ENCODE measurements around the gene MMD2. TPM values are rescaled to one million over a fixed set of nuclear protein-coding genes. Genes with fewer than 3 reads are reported as not detected.
A peak's percentile ranks its signal among the peaks of the same experiment; 100 is the strongest.

The MMD2 gene, protein sequence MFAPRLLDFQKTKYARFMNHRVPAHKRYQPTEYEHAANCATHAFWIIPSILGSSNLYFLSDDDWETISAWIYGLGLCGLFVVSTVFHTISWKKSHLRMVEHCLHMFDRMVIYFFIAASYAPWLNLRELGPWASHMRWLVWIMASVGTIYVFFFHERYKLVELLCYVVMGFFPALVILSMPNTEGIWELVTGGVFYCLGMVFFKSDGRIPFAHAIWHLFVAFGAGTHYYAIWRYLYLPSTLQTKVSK
- total RNA-seq (2022) (not detected in 2 replicates), Bru-seq, nascent RNA (percentile 1 among the genes with signal in this experiment), BruChase-seq, experiment 1, labeled RNA remaining after a 2-hour chase (percentile 2 among the genes with signal in this experiment), BruChase-seq, experiment 2, labeled RNA remaining after a 6-hour chase (percentile 5 among the genes with signal in this experiment)
- long read RNA-seq: 0 reads

DNA sequence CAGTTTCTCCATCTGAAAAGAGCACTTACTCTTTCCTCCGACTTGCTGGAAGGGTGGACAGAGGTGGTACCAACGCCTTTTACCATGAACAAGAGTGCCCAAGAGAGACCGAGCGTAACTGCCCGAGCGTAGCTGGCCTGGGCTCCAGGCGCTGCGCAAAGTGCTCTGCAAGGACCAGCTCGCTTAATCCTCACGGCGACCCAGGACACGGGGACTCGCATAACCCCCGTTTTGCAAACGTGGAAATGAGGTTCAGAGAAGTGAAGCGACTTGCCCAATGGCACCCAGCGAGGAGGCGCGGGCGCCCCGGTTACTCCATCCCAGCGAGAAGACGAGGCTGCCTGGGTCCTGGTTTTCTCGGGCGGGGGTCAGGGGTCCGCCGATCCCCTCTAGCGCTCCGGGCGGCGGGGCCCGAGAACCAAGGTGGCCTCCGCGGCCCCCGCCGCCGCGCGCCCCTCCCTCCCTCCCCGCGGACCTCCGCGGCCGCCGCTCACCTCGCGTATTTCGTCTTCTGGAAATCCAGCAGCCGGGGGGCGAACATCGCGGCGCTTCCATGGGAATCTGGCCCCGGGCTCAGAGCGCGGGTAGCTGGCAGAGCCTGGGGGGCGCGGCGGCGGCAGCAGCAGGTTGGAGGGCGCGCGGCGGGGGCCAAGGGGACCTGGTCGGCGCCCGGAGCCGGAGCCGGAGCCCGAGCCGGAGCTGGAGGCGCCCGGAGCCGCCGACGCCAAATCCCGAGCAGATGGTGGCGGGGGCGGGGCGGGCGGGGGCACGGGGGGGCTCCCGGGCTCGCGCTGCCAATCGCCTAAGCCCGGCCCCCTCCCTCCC is at the start of gene MMD2:
Gene MMD2, minus strand, starts transcription at position 711 of the 825 bp plus-strand sequence. Its CDS starts 170 bp downstream, at position 541.
- ChIA-PET POLR2A (no interaction called here), CTCF (no interaction called here)
- Histone ChIP-seq H3K27me3 (replicated peaks; ENCODE audit: control insufficient read depth, insufficient read depth, low read length) (no peaks in the 10 kb centered on the region), H3K9me3 (no peaks in the 10 kb centered on the region), H3K4me3 (ENCODE audit: low read depth, low read length) (no peak within 1 kb of the TSS), H3K36me3 (ENCODE audit: control insufficient read depth, insufficient read depth, low read length) (no peaks in the 10 kb centered on the region), H3K4me1 (no peaks in the 10 kb centered on the region)
- H3K4me1 Mint-ChIP-seq (ENCODE audit: low read depth, unreplicated experiment): no peaks in the 10 kb centered on the region
- intact Hi-C loops (cut with micrococcal nuclease; ENCODE audit: unreplicated experiment): no loop called here
- peaks cover 5% of the 10 kb centered on the region for H3K36me3 Mint-ChIP-seq (ENCODE audit: insufficient read depth, unreplicated experiment)
- no peaks in the 10 kb centered on the region for H3K9me3 Mint-ChIP-seq (ENCODE audit: unreplicated experiment)
- TF ChIP-seq, protein P1, sequence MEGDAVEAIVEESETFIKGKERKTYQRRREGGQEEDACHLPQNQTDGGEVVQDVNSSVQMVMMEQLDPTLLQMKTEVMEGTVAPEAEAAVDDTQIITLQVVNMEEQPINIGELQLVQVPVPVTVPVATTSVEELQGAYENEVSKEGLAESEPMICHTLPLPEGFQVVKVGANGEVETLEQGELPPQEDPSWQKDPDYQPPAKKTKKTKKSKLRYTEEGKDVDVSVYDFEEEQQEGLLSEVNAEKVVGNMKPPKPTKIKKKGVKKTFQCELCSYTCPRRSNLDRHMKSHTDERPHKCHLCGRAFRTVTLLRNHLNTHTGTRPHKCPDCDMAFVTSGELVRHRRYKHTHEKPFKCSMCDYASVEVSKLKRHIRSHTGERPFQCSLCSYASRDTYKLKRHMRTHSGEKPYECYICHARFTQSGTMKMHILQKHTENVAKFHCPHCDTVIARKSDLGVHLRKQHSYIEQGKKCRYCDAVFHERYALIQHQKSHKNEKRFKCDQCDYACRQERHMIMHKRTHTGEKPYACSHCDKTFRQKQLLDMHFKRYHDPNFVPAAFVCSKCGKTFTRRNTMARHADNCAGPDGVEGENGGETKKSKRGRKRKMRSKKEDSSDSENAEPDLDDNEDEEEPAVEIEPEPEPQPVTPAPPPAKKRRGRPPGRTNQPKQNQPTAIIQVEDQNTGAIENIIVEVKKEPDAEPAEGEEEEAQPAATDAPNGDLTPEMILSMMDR (IDR thresholded peaks at IDR 0.05; ENCODE audit: insufficient read depth in 1 of 2, low read depth in 1 of 2, low read length in 1 of 2, severe bottlenecking in 1 of 2, unreplicated experiment in 1 of 2): no peak
- peaks cover 7% of the 10 kb centered on the region for H3K27me3 Mint-ChIP-seq (ENCODE audit: insufficient read depth, unreplicated experiment)
- no TSS peak for BruUV-seq (replicated peaks)
- H3K4me3 Mint-ChIP-seq (ENCODE audit: unreplicated experiment): no peak within 1 kb of the TSS
- H3K27ac Mint-ChIP-seq (ENCODE audit: unreplicated experiment): no peak within 1 kb of the TSS
- no peak for DNase-seq

DNA sequence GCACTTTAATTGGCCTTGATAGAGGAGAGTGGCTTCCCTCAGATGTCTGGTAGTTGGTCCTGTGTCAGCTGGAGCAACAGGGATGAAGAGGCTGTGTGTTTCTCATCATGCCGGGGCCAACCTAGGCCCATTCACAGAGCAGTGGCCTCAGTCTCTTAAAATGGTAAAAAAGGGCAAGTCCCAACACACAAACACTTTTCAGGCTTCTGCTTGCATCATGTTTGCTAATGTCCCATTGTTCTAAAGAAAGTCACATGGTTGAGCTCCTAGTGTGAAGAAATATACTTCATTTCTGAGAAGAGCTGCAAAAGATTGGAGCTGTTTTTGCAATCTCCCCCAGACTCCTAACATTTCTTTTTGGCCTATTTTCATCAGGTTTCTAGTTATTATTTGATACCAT is 46.1 kb upstream of the MMD2 start:
- no peaks in the 10 kb centered on the region for H3K9me3 Mint-ChIP-seq (ENCODE audit: unreplicated experiment)
- peaks cover 15% of the 10 kb centered on the region for H3K36me3 Mint-ChIP-seq (ENCODE audit: insufficient read depth, unreplicated experiment)
- no peaks in the 10 kb centered on the region for H3K4me1 ChIP-seq
- CTCF ChIA-PET: no interaction called here
- H3K4me3 Mint-ChIP-seq (ENCODE audit: unreplicated experiment): no peak overlapping the region
- TF ChIP-seq, protein P1 (IDR thresholded peaks at IDR 0.05; ENCODE audit: insufficient read depth in 1 of 2, low read depth in 1 of 2, low read length in 1 of 2, severe bottlenecking in 1 of 2, unreplicated experiment in 1 of 2): no peak
- intact Hi-C loops (cut with micrococcal nuclease; ENCODE audit: unreplicated experiment): no loop called here
- H3K4me3 ChIP-seq (ENCODE audit: low read depth, low read length): no peak overlapping the region
- no TSS peak for BruUV-seq (replicated peaks)
- no peak overlapping the region for H3K27ac Mint-ChIP-seq (ENCODE audit: unreplicated experiment)
- POLR2A ChIA-PET: no interaction called here
- DNase-seq: no peak
- H3K36me3 ChIP-seq (ENCODE audit: control insufficient read depth, insufficient read depth, low read length): no peaks in the 10 kb centered on the region
- no peaks in the 10 kb centered on the region for H3K4me1 Mint-ChIP-seq (ENCODE audit: low read depth, unreplicated experiment)
- H3K27me3 ChIP-seq (replicated peaks; ENCODE audit: control insufficient read depth, insufficient read depth, low read length): no peaks in the 10 kb centered on the region
- H3K9me3 ChIP-seq: no peaks in the 10 kb centered on the region
- no peaks in the 10 kb centered on the region for H3K27me3 Mint-ChIP-seq (ENCODE audit: insufficient read depth, unreplicated experiment)

DNA sequence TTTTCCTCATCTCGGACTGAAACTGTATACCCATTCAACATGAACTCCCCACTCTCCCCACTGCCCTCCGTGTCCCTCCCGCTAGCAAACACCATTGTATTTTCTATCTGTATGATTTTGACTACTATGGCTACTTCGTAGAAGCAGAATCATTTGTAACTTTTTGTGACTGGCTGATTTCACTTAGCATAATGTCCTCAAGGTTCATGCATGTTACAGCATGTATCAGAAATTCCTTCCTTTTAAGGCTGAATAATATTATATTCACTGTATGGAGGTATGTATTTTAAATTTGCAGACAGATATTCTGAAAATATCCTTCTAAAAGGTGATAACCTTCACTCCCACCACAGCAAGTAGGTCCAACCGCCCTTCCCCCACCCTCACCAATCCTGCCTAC is 42.9 kb upstream of the MMD2 start:
- Mint-ChIP-seq H3K27me3 (ENCODE audit: insufficient read depth, unreplicated experiment) (no peaks in the 10 kb centered on the region), H3K36me3 (ENCODE audit: insufficient read depth, unreplicated experiment) (peaks cover 22% of the 10 kb centered on the region), H3K27ac (ENCODE audit: unreplicated experiment) (no peak overlapping the region), H3K4me1 (ENCODE audit: low read depth, unreplicated experiment) (no peaks in the 10 kb centered on the region), H3K4me3 (ENCODE audit: unreplicated experiment) (no peak overlapping the region), H3K9me3 (ENCODE audit: unreplicated experiment) (no peaks in the 10 kb centered on the region)
- no peak for DNase-seq
- ChIA-PET CTCF (no interaction called here), POLR2A (no interaction called here)
- peaks cover under 1% of the 10 kb centered on the region; the same call in 1 of the 2 replicates for H3K36me3 ChIP-seq (ENCODE audit: control insufficient read depth, insufficient read depth, low read length)
- BruUV-seq (replicated peaks): no TSS peak
- intact Hi-C loops (cut with micrococcal nuclease; ENCODE audit: unreplicated experiment): no loop called here
- TF ChIP-seq, protein P1 (IDR thresholded peaks at IDR 0.05; ENCODE audit: insufficient read depth in 1 of 2, low read depth in 1 of 2, low read length in 1 of 2, severe bottlenecking in 1 of 2, unreplicated experiment in 1 of 2): no peak
- no peaks in the 10 kb centered on the region for H3K27me3 ChIP-seq (replicated peaks; ENCODE audit: control insufficient read depth, insufficient read depth, low read length)
- no peaks in the 10 kb centered on the region for H3K4me1 ChIP-seq
- no peak overlapping the region for H3K4me3 ChIP-seq (ENCODE audit: low read depth, low read length)
- H3K9me3 ChIP-seq: no peaks in the 10 kb centered on the region

Data from Caco-2 (cell line).